HG03108 (cell line): ENCODE results near the gene YTHDF2.
"Not testable (repeated sequence)": the region's sequence is repeated elsewhere in the genome, so short reads cannot be mapped to it uniquely, and the experiment has no call there.

Experiments
- ATAC-seq: cut with Tn5 transposase; IDR thresholded peaks from one replicate; pipeline ENCODE4 v1.9.1; 2021; ENCODE audit warnings: moderate library complexity; ENCODE audit not compliant: unreplicated experiment

YTHDF2 gene

DNA sequence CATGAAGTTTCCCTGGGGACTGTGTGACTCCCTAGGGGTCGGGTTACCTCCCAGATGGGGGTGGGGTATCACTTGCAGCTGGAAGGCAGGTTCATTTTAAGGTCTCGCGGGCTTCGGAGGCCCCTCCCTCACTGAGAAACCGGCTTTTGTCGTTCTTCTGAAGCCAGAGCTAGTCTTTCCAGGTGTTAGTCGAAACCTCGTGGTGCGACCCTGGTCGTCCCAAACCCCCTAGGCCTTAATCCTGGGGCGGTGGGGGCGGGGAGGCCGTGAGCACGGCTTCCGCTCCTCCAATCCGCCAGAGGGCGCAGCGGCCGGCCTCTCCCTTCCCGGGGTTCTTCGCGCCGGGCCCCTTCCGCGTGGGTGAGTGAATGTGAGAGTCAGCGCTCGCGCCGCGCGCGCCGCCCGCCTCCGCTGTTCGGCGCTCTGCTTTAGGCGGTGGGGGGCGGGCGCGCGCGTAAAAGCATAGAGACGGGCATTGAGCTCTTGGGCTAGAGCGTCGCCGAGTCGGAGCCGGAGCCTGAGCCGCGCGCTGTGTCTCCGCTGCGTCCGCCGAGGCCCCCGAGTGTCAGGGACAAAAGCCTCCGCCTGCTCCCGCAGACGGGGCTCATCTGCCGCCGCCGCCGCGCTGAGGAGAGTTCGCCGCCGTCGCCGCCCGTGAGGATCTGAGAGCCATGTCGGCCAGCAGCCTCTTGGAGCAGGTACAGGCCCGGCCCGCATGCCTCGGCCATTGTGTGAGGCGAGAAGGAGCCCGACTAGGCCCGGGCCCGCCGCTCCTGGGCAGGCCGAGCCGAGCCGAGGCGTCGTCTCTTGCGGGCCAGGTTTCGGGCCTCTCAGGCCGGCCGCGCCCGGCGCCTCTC, at the start of gene YTHDF2:
Gene YTHDF2, plus strand, starts transcription at position 491 of the 857 bp plus-strand sequence. Its CDS starts 181 bp downstream, at position 672.
- peak; percentile 85 for ATAC-seq

DNA sequence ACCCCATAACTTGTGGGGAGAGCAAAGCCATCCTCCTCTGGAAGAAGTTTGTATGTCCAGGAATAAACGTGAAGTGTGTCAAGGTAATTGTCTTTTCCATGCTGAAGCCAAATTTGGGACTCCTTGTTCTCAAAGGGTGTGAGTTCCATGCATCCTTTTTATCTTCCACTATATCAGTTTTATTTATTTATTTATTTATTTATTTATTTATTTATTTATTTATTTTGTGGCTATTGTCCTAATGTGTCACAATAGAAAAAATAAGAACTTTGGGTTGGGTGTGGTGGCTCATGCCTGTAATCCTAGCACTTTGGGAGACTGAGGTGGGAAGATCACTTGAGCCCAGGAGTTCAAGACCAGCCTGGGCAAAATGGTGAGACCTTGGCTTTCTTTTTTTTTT, 45.1 kb upstream of the YTHDF2 start:
- ATAC-seq: not testable (repeated sequence)

DNA sequence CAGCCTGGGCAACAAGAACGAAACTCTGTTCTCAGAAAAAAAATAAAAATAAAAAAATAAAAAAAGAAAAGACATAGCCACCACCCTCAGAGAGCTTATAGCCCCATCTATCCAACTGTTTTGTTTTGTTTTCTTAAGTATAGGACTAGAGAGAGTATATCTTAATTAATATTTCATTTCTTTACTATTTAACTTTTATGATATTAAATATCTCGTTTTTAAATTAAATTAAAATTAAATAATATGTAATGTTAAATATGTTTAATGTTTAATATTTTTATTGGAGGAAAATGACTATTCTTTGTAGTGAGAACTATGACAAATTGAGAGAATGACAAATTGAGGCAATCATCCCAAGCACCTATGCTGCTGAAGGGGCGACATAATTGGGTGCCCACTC, 33.1 kb upstream of the YTHDF2 start:
- ATAC-seq: no peak

DNA sequence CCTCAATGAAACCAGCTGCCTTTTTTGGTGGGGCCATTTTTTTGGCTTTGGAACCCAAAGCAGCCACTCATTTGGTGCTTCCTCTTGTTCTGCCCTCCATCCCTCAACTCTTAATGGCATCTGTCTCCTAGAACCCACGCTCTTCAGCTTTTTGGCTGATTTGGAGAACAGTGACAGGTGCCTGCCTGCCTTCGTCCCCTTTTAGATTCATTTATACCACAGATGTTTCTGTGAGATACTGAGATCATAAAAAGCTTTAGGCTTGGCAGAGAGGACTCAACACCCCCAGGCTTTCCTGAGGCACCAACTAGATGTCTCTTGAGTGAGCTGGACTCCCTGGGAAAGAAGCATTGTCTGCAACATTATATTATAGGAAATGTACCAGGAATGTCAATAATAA, 20.4 kb upstream of the YTHDF2 start:
- ATAC-seq: no peak

DNA sequence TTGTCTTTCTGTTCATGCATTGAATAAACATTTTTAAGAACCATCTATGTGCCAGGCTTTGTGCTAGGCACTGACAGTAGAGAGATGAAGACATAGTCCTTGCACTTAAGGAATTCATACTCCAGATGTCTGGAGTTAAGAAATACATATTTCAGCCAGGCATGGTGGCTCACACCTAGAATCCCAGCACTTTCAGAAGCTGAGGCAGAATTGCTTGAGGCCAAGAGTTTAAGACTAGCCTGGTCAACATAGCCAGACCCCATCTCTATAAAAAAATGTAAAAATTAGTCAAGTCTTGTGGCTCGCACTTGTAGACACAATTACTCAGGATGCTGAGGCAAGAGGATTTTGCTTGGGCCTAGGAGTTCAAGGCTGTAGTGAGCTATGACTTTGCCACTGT, 18.6 kb upstream of the YTHDF2 start:
- no peak for ATAC-seq

DNA sequence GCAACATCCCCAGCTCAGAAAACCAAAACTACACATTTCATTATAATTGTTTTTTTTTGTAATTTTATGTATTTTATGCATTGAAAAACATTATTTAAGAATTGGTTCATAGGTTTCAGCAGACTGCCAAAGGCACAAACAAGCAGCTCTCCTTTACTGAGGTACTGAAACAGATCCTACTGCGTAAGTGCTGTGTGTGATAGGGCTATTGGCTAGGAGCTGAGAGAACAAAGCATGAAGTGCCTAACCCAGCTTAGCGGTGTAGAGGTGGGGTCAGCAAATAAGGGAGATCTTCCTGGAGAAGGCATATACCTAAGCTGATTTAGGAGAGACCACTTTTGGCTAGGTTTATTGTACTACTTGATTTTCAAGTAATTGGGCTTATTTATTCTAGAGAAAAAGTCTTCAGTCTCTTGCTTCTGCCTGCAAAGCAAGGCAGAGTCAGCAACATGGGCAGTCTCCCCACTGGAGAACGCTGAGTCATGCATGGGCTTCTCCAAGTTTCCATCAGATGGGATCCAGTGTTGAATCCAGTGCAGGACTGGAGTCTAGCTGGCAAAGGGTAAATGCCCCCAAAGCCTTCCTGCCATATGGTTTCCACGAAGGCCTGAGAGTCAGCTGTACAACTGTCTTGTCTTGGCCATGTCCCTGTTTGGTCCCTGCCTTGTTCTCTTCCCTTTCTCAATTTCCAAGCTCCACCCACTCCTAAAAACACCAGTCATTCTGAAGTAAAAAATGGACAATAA, 18.0 kb upstream of the YTHDF2 start:
- ATAC-seq: no peak

DNA sequence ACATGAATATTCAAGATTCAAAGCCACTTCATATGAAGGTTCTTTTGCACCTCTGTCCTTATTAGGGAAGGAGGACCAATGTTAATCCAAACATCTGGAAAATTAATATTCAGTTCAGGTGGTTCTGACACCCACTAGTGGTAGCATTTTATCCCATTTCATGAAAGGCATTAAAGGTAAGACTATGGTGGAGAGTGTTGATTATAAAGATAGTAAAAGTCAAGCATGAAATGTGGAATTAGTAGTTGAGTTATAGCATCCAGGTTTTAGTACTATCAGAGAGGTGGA, 17.5 kb upstream of the YTHDF2 start:
- ATAC-seq: no peak

- no peak for ATAC-seq
Measured at GRCh38 chr1:28720376-28720775, 16.4 kb upstream of the YTHDF2 start.

- ATAC-seq: not testable (repeated sequence)
Measured at GRCh38 chr1:28721927-28722326, 14.8 kb upstream of the YTHDF2 start.

- not testable (repeated sequence) for ATAC-seq
Measured at GRCh38 chr1:28725365-28725764, 11.4 kb upstream of the YTHDF2 start.

GRCh38 chr1:28735961-28736449, 735 bp upstream of the YTHDF2 start:
- ATAC-seq: no peak

DNA sequence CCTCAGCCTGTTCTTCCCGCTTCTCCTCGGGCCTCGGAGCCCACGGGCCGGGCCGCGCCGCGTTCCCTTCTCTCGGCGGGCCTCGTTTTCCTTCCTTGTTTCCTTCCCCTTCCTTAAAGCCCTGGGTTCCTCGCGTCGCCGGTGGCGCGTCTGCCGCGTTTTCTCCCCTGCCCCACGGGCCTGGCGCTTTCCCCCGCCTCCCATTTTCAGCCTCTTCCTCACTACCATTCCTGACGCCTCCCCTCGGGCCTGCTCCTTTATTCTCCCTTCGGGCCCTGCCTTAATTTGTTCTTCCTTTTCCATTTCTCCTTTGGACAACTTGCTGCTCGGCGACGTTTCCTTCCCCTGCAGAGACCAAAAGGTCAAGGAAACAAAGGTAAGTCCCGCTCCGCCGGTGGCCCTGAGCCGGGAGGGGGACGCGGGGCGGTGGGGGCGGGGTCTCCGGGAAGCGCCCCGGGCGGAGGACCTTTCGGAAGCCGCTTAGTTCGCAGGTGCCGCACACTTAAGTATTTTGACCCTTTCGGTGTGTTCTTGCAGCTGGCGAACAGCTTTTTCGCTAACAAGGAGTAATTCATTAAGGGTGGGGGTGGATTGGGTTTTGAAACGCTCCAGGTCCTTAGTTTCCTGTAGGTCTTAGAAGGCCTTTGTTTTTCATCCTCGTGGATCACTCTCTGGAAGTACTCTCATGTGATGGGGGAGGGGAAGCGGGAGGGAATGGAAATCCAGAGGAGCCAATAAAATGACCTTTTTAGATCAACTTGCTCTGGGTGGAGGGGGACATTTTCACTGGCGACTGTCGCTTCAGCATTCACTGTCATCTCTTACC, 780 bp downstream of the YTHDF2 start:
- peak; percentile 17 for ATAC-seq

- ATAC-seq: no peak
Measured at GRCh38 chr1:28740118-28740517, 3.4 kb downstream of the YTHDF2 start.

DNA sequence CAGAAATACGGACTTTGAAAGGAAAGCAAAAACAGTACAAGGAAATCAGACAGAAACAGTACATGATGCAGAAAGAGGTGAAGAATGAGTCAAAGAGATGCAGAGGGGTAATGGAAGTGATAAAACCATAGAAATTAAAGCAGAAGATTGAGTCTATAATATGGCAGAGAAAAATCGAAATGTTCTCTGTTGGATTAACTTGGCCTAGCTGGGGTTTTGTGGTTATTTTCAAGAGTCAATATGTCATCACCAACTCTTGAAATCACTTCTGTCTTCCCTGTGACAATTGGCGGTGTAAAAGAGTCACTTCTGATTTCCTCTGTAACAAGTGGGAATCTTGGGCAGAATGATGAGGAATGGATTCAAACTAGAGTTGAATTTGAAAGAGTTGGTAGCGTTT, 7.4 kb downstream of the YTHDF2 start:
- ATAC-seq: no peak

- ATAC-seq: no peak
Measured at GRCh38 chr1:28745653-28746173, 9.0 kb downstream of the YTHDF2 start.

DNA sequence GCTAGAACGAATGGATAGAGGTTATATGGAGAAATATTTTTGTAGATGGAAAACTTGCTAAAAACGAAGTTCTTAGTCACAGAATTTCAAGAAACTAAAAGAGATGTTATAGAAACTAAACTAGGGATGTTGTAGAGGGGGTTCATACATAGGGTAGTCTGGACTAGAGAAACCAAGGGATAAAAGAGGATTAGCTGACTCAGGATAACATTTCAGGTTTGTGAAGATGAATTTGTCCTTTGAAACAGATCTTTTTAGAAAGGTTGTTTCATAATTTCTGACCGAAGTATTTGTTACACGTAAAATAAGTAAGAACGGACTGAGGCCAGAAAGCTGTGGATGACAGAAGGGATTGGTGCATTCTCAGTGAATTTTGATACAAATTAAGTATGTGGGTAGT, 13.6 kb downstream of the YTHDF2 start:
- no peak for ATAC-seq

DNA sequence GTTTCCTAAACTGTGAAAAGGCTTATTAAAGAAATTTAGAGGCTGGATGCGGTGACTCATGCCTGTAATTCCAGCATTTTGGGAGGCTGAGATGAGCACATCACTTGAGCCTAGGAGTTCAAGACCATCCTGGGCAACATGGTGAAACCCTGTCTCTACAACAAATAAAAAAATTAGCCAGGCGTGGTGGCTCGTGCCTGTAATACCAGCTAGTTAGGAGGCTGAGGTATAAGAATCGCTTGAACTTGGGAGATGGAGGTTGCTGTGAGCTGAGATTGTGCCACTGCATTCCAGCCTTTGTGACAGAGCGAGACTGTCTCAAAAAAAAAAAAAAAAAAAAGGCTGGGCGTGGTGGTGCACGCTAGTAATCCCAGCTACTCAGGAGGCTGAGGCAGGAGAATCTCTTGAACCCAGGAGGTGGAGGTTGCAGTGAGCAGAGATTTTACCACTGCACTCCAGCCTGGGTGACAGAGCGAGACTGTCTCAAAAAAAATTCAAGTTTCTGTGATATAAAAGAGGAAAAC, 14.1 kb downstream of the YTHDF2 start:
- not testable (repeated sequence) for ATAC-seq

GRCh38 chr1:28751315-28752060, 14.7 kb downstream of the YTHDF2 start:
- ATAC-seq: no peak

DNA sequence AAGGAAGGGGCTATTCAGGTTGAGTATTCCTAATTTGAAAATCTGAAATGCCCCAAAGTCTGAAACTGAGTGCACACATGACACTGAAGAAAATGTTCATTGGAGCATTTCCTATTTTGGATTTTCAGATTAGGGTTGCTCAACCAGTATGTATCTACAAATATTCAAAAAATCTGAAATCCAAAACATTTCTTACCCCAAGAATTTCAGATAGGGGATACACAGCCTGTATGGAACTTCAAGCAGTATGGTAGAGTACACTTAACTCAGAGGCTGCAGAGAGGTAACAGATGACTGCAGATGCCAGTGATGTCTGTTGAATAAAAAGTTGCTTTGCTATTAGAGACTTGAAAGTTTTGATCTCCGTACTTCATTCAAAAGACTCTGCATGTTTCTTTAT, 19.0 kb downstream of the YTHDF2 start:
- no peak for ATAC-seq

DNA sequence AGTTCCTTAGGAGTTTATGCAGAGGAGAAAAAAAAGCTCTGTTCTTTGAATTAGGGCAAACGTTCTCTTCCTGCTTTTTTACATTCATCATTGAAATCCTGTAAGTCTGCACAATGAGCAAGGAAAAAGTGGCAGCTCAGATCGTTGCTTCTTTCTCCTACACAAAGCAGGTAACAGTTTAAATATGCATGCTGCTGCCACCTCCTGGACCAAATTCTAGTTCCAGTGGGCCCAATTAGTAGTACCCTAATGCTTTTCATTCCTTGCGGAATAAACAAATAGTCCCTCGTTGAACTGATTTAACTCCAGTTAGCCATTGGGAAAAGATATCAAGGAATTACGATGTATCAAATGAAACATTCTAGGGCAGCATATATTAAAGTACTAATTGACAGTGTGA, 20.1 kb downstream of the YTHDF2 start:
- ATAC-seq: no peak
